IMR-90 (cell line): ENCODE results near the gene LEUTX. TPM values are rescaled to one million over a fixed set of nuclear protein-coding genes. Genes with fewer than 3 reads are reported as not detected.

Source experiments
- ATAC-seq: fragments of 200-7000 bp; cut with Tn5 transposase; 2 replicates; pipeline ENCODE4 v1.9.1; 2020; ENCODE audit warnings: low read depth, mild to moderate bottlenecking, moderate library complexity
- BruUV-seq: library from RNA; stranded (reverse); fragments of 400-500 nt; replicated peaks from 2 replicates; lab custom pipeline; 2021; lab: Mats Ljungman, UMichigan
- CTCF ChIA-PET: fragments of 300-600 bp; formaldehyde crosslinking; extraction: SDS; loops from one replicate; lab custom pipeline; 2021; ENCODE audit warnings: antibody characterized with exemption; lab: Yijun Ruan, JAX
- POLR2A ChIA-PET: fragments of 300-600 bp; sonication (Branson Sonifier 250); formaldehyde crosslinking; loops from one replicate; lab custom pipeline; 2022; ENCODE audit warnings: antibody characterized with exemption; ENCODE audit not compliant: unreplicated experiment; lab: Charles Lee
- DNase-seq: peaks from one replicate; pipeline ENCODE4 v3.0.0; 2013
- H2AFZ ChIP-seq: replicated peaks from 2 replicates; pipeline ENCODE3; 2013; ENCODE audit warnings: low read length, mild to moderate bottlenecking; ENCODE audit not compliant: poor library complexity
- H2AK5ac ChIP-seq: 2 replicates; pipeline ENCODE4 v1.6.1; 2013; ENCODE audit warnings: low read depth, low read length, inconsistent platforms
- H2AK9ac ChIP-seq: replicated peaks from 2 replicates; pipeline ENCODE3; 2013; ENCODE audit warnings: mild to moderate bottlenecking, low read depth, low read length, moderate library complexity; ENCODE audit not compliant: poor library complexity
- H2BK120ac ChIP-seq: 2 replicates; pipeline ENCODE4 v1.6.1; 2013; ENCODE audit warnings: low read depth, low read length, inconsistent platforms
- H2BK15ac ChIP-seq: 3 replicates; pipeline ENCODE4 v1.6.1; 2013; ENCODE audit warnings: low read depth, low read length, inconsistent platforms
- H2BK20ac ChIP-seq: 2 replicates; pipeline ENCODE4 v1.6.1; 2013; ENCODE audit warnings: low read depth, mild to moderate bottlenecking, inconsistent platforms, low read length, moderate library complexity
- H2BK5ac ChIP-seq: 2 replicates; pipeline ENCODE4 v1.6.1; 2013; ENCODE audit warnings: mild to moderate bottlenecking, low read depth, low read length, inconsistent platforms; ENCODE audit not compliant: poor library complexity, severe bottlenecking
- H3K14ac ChIP-seq: replicated peaks from 2 replicates; pipeline ENCODE4 v1.6.1; 2013; ENCODE audit warnings: low read depth, low read length, inconsistent platforms
- H3K18ac ChIP-seq: 2 replicates; pipeline ENCODE4 v1.6.1; 2013; ENCODE audit warnings: low read depth, low read length, control low read depth
- H3K23ac ChIP-seq: 2 replicates; pipeline ENCODE4 v1.6.1; 2013; ENCODE audit warnings: low read depth, low read length, inconsistent platforms
- H3K27ac ChIP-seq: 2 replicates; pipeline ENCODE4 v1.5.1; 2013; ENCODE audit warnings: mild to moderate bottlenecking, control low read depth, low read length; ENCODE audit not compliant: insufficient read depth
- H3K27me3 ChIP-seq: 2 replicates; pipeline ENCODE4 v1.6.1; 2013; ENCODE audit warnings: low read length; ENCODE audit not compliant: control insufficient read depth, insufficient read depth
- H3K36me3 ChIP-seq: 2 replicates; pipeline ENCODE4 v1.6.1; 2013; ENCODE audit warnings: low read length, mixed read lengths; ENCODE audit not compliant: control insufficient read depth, insufficient read depth
- H3K4ac ChIP-seq: 2 replicates; pipeline ENCODE4 v1.6.1; 2013; ENCODE audit warnings: low read depth, low read length, inconsistent platforms
- H3K4me1 ChIP-seq: 2 replicates; pipeline ENCODE4 v1.6.1; 2013; ENCODE audit warnings: low read length, mixed read lengths; ENCODE audit not compliant: control insufficient read depth, insufficient read depth
- H3K4me2 ChIP-seq: 2 replicates; pipeline ENCODE4 v1.6.1; 2013; ENCODE audit warnings: low read depth, mild to moderate bottlenecking, control low read depth, low read length, moderate library complexity
- H3K4me3 ChIP-seq: 2 replicates; pipeline ENCODE4 v1.5.1; 2013; ENCODE audit warnings: low read depth, mild to moderate bottlenecking, control low read depth, low read length, moderate library complexity; ENCODE audit not compliant: insufficient read depth
- H3K56ac ChIP-seq: 2 replicates; pipeline ENCODE4 v1.6.1; 2013; ENCODE audit warnings: low read length, inconsistent platforms; ENCODE audit not compliant: insufficient read depth; ENCODE audit errors: extremely low read depth
- H3K79me1 ChIP-seq, 2 experiments: 2 replicates each; pipeline ENCODE4 v1.6.1; 2013; ENCODE audit warnings: low read length in 2 of 2, inconsistent platforms in 1 of 2, low read depth in 1 of 2
- H3K9ac ChIP-seq: 2 replicates; pipeline ENCODE4 v1.6.1; 2013; ENCODE audit warnings: low read depth, low read length, control low read depth
- H3K9me1 ChIP-seq: 2 replicates; pipeline ENCODE4 v1.6.1; 2013; ENCODE audit warnings: low read length, inconsistent platforms; ENCODE audit not compliant: insufficient read depth
- H3K9me3 ChIP-seq: 2 replicates; pipeline ENCODE4 v1.6.1; 2013; ENCODE audit warnings: low read length; ENCODE audit not compliant: control insufficient read depth, insufficient read depth
- H4K20me1 ChIP-seq: 2 replicates; pipeline ENCODE4 v1.6.1; 2013; ENCODE audit warnings: low read length, inconsistent platforms; ENCODE audit not compliant: insufficient read depth
- H4K5ac ChIP-seq: 2 replicates; pipeline ENCODE4 v1.6.1; 2013; ENCODE audit warnings: mild to moderate bottlenecking, low read depth, low read length, control low read depth
- H4K8ac ChIP-seq, 2 experiments: 2 replicates each; pipeline ENCODE4 v1.6.1; 2013; ENCODE audit warnings: low read depth in 2 of 2, low read length in 2 of 2, control low read depth in 1 of 2, inconsistent platforms in 1 of 2
- H4K91ac ChIP-seq: 2 replicates; pipeline ENCODE4 v1.6.1; 2013; ENCODE audit warnings: low read depth, low read length, inconsistent platforms; ENCODE audit not compliant: insufficient read depth
- CEBPB ChIP-seq: IDR thresholded peaks from 2 replicates; pipeline ENCODE4 v1.6.1; 2012; ENCODE audit warnings: low read depth, low read length, improper control_type of control experiment
- CHD1 ChIP-seq: IDR thresholded peaks from 2 replicates; pipeline ENCODE4 v1.6.1; 2012; ENCODE audit warnings: low read depth, low read length, improper control_type of control experiment
- MXI1 ChIP-seq: IDR thresholded peaks from 2 replicates; pipeline ENCODE4 v1.6.1; 2012; ENCODE audit warnings: low read depth, mild to moderate bottlenecking, low read length, moderate library complexity, borderline replicate concordance
- RAD21 ChIP-seq: IDR thresholded peaks from 2 replicates; pipeline ENCODE4 v1.6.1; 2012; ENCODE audit warnings: low read length, improper control_type of control experiment
- RCOR1 ChIP-seq: IDR thresholded peaks from 2 replicates; pipeline ENCODE4 v1.6.1; 2012; ENCODE audit warnings: mild to moderate bottlenecking, low read length, improper control_type of control experiment; ENCODE audit not compliant: insufficient replicate concordance
- WGBS, 2 experiments: methylation state at CpG; one replicate each; pipeline versions ENCODE4 v1.1.5 to v1.1.7; 2013; ENCODE audit warnings: missing lambda C conversion rate in 2 of 2; ENCODE audit not compliant: insufficient read length in 1 of 2; ENCODE audit errors: extremely low coverage in 2 of 2; 5-methylcytosine and 5-hydroxymethylcytosine counted together
- dilution Hi-C: fragments of 300-500 bp; cut with HindIII; formaldehyde crosslinking; loops from one replicate; pipeline ENCODE4 v1.14.3; 2018; ENCODE audit warnings: low sequenced_read_pairs; ENCODE audit not compliant: unreplicated experiment
- in situ Hi-C: fragments of 300-500 bp; cut with MboI; formaldehyde crosslinking; loops from 3 replicates; pipeline ENCODE4 v1.14.3; 2019; ENCODE audit warnings: low sequenced_read_pairs, inconsistent platforms, mixed read lengths
- intact Hi-C: fragments of 100-400 bp; cut with micrococcal nuclease; formaldehyde crosslinking; loops from 2 replicates; pipeline ENCODE4 v1.10.0; 2022
- polyA plus RNA-seq, 3 experiments: library from polyadenylated mRNA; depleted of rRNA; stranded (reverse); fragments of >200 nt; gene quantifications; 2 replicates each; pipeline ENCODE4 v1.2.3, GENCODE V29; 2012; ENCODE audit warnings: low replicate concordance in 1 of 3
- total RNA-seq: library from RNA; depleted of rRNA; stranded (reverse); fragments of >200 nt; gene quantifications from 2 replicates; pipeline ENCODE4 v1.2.3, GENCODE V29; 2012
- TF ChIP-seq, protein P1 (sequence below): fragments of 150-350 bp; IDR thresholded peaks from 2 replicates; pipeline ENCODE4 v1.6.1; 2016; ENCODE audit warnings: low read depth, mild to moderate bottlenecking, low read length, moderate library complexity, borderline replicate concordance
- TF ChIP-seq, protein P2 (sequence below): fragments of 150-350 bp; IDR thresholded peaks from 2 replicates; pipeline ENCODE4 v1.6.1; 2017; ENCODE audit warnings: mild to moderate bottlenecking, antibody characterized with exemption, low read length, low read depth
- TF ChIP-seq, protein P3 (sequence below): conservative IDR thresholded peaks from 2 replicates; pipeline ENCODE4 v1.5.1; 2012; ENCODE audit warnings: mild to moderate bottlenecking, low read depth, low read length, improper control_type of control experiment

The LEUTX gene
- total and polyA plus RNA-seq, 2 of the 4 experiments (the other 2 are of a cell fraction) = not detected

DNA sequence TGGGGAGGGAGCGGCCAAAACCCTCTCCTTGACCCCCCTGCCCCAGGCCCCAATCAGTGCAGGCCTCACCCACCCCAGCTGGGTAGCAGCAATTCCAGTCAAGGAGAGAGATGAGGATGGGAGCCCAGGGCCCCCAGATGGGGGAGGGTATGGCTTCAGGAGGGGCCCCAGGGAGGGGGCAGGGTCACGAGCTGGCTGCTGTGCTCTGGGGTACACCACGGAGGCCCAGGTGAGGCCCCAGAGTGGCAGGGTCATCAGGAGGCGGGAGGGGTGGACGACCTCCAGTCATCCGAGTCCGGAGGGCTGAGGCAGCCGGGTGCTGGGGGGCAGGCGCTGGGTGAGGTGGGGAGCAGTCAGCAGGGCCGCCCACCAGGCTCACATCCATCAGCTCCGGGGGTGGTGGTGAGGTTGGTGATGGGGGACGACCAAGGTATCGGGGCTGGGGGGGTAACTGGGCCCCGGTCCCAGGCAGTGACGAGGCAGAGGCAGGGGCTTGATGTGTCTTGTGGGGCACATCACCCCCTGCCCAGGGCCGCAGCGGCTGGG lies 47.0 kb downstream of the LEUTX start:
- in situ Hi-C loops = loop anchor here (25.0 kb wide), 1 partner anchor 388 kb away; the partner anchor contains the start of genes RPS16 and SUPT5H
- TF ChIP-seq RCOR1 (no peak), CEBPB (no peak), CHD1 (no peak), RAD21 (no peak), MXI1 (no peak)
- TF ChIP-seq, protein P1, sequence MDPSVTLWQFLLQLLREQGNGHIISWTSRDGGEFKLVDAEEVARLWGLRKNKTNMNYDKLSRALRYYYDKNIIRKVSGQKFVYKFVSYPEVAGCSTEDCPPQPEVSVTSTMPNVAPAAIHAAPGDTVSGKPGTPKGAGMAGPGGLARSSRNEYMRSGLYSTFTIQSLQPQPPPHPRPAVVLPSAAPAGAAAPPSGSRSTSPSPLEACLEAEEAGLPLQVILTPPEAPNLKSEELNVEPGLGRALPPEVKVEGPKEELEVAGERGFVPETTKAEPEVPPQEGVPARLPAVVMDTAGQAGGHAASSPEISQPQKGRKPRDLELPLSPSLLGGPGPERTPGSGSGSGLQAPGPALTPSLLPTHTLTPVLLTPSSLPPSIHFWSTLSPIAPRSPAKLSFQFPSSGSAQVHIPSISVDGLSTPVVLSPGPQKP = no peak
- TF ChIP-seq, protein P2, sequence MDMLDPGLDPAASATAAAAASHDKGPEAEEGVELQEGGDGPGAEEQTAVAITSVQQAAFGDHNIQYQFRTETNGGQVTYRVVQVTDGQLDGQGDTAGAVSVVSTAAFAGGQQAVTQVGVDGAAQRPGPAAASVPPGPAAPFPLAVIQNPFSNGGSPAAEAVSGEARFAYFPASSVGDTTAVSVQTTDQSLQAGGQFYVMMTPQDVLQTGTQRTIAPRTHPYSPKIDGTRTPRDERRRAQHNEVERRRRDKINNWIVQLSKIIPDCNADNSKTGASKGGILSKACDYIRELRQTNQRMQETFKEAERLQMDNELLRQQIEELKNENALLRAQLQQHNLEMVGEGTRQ = no peak
- TF ChIP-seq, protein P3, sequence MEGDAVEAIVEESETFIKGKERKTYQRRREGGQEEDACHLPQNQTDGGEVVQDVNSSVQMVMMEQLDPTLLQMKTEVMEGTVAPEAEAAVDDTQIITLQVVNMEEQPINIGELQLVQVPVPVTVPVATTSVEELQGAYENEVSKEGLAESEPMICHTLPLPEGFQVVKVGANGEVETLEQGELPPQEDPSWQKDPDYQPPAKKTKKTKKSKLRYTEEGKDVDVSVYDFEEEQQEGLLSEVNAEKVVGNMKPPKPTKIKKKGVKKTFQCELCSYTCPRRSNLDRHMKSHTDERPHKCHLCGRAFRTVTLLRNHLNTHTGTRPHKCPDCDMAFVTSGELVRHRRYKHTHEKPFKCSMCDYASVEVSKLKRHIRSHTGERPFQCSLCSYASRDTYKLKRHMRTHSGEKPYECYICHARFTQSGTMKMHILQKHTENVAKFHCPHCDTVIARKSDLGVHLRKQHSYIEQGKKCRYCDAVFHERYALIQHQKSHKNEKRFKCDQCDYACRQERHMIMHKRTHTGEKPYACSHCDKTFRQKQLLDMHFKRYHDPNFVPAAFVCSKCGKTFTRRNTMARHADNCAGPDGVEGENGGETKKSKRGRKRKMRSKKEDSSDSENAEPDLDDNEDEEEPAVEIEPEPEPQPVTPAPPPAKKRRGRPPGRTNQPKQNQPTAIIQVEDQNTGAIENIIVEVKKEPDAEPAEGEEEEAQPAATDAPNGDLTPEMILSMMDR = no peak

More for the DNA sequence above, 47.0 kb downstream of the LEUTX start:
- BruUV-seq = no TSS peak
- Histone ChIP-seq H3K9me1 (peaks cover 13% of the 10 kb centered on the region; the same call in 1 of the 2 replicates), H3K27me3 (no peaks in the 10 kb centered on the region), H2AK9ac (peak overlapping the region; percentile 20), H3K4ac (no peak overlapping the region), H2BK20ac (no peak overlapping the region), H3K4me2 (no peak overlapping the region), H3K56ac (no peak overlapping the region), H4K5ac (no peak overlapping the region), H3K4me3 (no peak overlapping the region), H4K8ac (no peak overlapping the region), H2BK120ac (no peak overlapping the region), H3K27ac (no peak overlapping the region), H3K79me1 (peaks cover 8 to 23% of the 10 kb centered on the region in 2 experiments), H3K36me3 (peaks cover 31% of the 10 kb centered on the region), H3K4me1 (peaks cover 7% of the 10 kb centered on the region), H2BK5ac (no peak overlapping the region), H3K9ac (no peak overlapping the region), H2AK5ac (no peak overlapping the region), H2BK15ac (no peak overlapping the region), H3K23ac (no peak overlapping the region), H4K20me1 (no peaks in the 10 kb centered on the region; the same call in 1 of the 2 replicates), H2AFZ (no peak overlapping the region), H4K91ac (no peak overlapping the region), H3K14ac (no peak overlapping the region), H3K9me3 (no peaks in the 10 kb centered on the region), H3K18ac (no peak overlapping the region)
- ChIA-PET POLR2A (no interaction called here), CTCF (no interaction called here)
- intact Hi-C loops (no loop called here), dilution Hi-C loops (no loop called here)
- no peak for ATAC-seq
- 90% methylated on average over 3 of the region's 17 CpGs; no CpG with 5 or more reads in 1 of the 2 experiments for WGBS, 2 experiments
- no peak for DNase-seq
